H9 (cell line): ENCODE results near the gene MGA. TPM values are rescaled to one million over a fixed set of nuclear protein-coding genes. Genes with fewer than 3 reads are reported as not detected.

Experiments used
- DNase-seq: peaks from one replicate; pipeline ENCODE4 v3.0.0-alpha.2; 2017
- H2AFZ ChIP-seq: one replicate; pipeline ENCODE4 v1.6.1; 2013; ENCODE audit warnings: mild to moderate bottlenecking, low read length, control low read depth, moderate library complexity
- H2AK5ac ChIP-seq: 2 replicates; pipeline ENCODE4 v1.6.1; 2013; ENCODE audit warnings: low read length, control low read depth, mixed read lengths; ENCODE audit not compliant: insufficient read length
- H2BK120ac ChIP-seq: one replicate; pipeline ENCODE4 v1.6.1; 2013; ENCODE audit warnings: low read depth, mild to moderate bottlenecking, low read length, control low read depth, inconsistent platforms; ENCODE audit not compliant: poor library complexity, severe bottlenecking
- H2BK12ac ChIP-seq: 2 replicates; pipeline ENCODE4 v1.6.1; 2013; ENCODE audit warnings: low read length, control low read depth, mixed read lengths, low read depth; ENCODE audit not compliant: insufficient read length
- H2BK15ac ChIP-seq: 2 replicates; pipeline ENCODE4 v1.6.1; 2013; ENCODE audit warnings: low read depth, low read length, control low read depth
- H2BK20ac ChIP-seq: one replicate; pipeline ENCODE4 v1.6.1; 2013; ENCODE audit warnings: low read depth, mild to moderate bottlenecking, low read length, control low read depth, inconsistent platforms; ENCODE audit not compliant: poor library complexity, severe bottlenecking
- H2BK5ac ChIP-seq: 2 replicates; pipeline ENCODE4 v1.6.1; 2013; ENCODE audit warnings: low read length, control low read depth, mixed read lengths; ENCODE audit not compliant: insufficient read length
- H3K14ac ChIP-seq: 2 replicates; pipeline ENCODE4 v1.6.1; 2013; ENCODE audit warnings: low read length, control low read depth; ENCODE audit not compliant: insufficient read depth
- H3K18ac ChIP-seq: 2 replicates; pipeline ENCODE4 v1.6.1; 2013; ENCODE audit warnings: low read depth, mild to moderate bottlenecking, mixed read lengths, low read length, control low read depth; ENCODE audit not compliant: insufficient read length
- H3K23ac ChIP-seq: 2 replicates; pipeline ENCODE4 v1.6.1; 2013; ENCODE audit warnings: low read length, control low read depth, mixed read lengths, low read depth; ENCODE audit not compliant: insufficient read length
- H3K23me2 ChIP-seq: 2 replicates; pipeline ENCODE4 v1.6.1; 2013; ENCODE audit warnings: low read depth, mild to moderate bottlenecking, mixed read lengths, low read length, control low read depth; ENCODE audit not compliant: insufficient read length, poor library complexity, severe bottlenecking
- H3K27ac ChIP-seq: 2 replicates; pipeline ENCODE4 v1.5.1; 2013; ENCODE audit warnings: low read length, control low read depth, mixed read lengths, low read depth; ENCODE audit not compliant: insufficient read length
- H3K27me3 ChIP-seq: 2 replicates; pipeline ENCODE4 v1.6.1; 2013; ENCODE audit warnings: low read length, control low read depth, inconsistent platforms; ENCODE audit not compliant: insufficient read depth
- H3K4ac ChIP-seq: 2 replicates; pipeline ENCODE4 v1.6.1; 2013; ENCODE audit warnings: low read depth, mild to moderate bottlenecking, control low read depth, inconsistent platforms, low read length, moderate library complexity
- H3K4me1 ChIP-seq: 2 replicates; pipeline ENCODE4 v1.6.1; 2013; ENCODE audit warnings: low read length, control low read depth, inconsistent platforms; ENCODE audit not compliant: insufficient read depth
- H3K4me2 ChIP-seq: 2 replicates; pipeline ENCODE4 v1.6.1; 2013; ENCODE audit warnings: low read length, control low read depth, mixed read lengths; ENCODE audit not compliant: insufficient read length, insufficient read depth
- H3K56ac ChIP-seq: 2 replicates; pipeline ENCODE4 v1.6.1; 2013; ENCODE audit warnings: low read depth, mild to moderate bottlenecking, mixed read lengths, low read length, control low read depth; ENCODE audit not compliant: insufficient read length
- H3K79me1 ChIP-seq: 2 replicates; pipeline ENCODE4 v1.6.1; 2013; ENCODE audit warnings: low read depth, mild to moderate bottlenecking, moderate library complexity, low read length, control low read depth, inconsistent platforms; ENCODE audit not compliant: insufficient read depth, poor library complexity, severe bottlenecking
- H3K79me2 ChIP-seq: 2 replicates; pipeline ENCODE4 v1.6.1; 2013; ENCODE audit warnings: low read length, control low read depth, inconsistent platforms; ENCODE audit not compliant: insufficient read depth
- H3K9ac ChIP-seq: 2 replicates; pipeline ENCODE4 v1.6.1; 2013; ENCODE audit warnings: low read length, control low read depth, mixed read lengths; ENCODE audit not compliant: insufficient read length; ENCODE audit errors: extremely low read depth
- H3K9me3 ChIP-seq: one replicate; pipeline ENCODE4 v1.6.1; 2013; ENCODE audit warnings: low read depth, low read length, inconsistent platforms; ENCODE audit not compliant: control insufficient read depth
- H3T11ph ChIP-seq: one replicate; pipeline ENCODE4 v1.6.1; 2013; ENCODE audit warnings: mild to moderate bottlenecking, low read length, control low read depth, inconsistent platforms
- H4K20me1 ChIP-seq: one replicate; pipeline ENCODE4 v1.6.1; 2013; ENCODE audit not compliant: control insufficient read depth, insufficient read length, insufficient read depth
- H4K5ac ChIP-seq: 2 replicates; pipeline ENCODE4 v1.6.1; 2013; ENCODE audit warnings: low read depth, mild to moderate bottlenecking, mixed read lengths, low read length, control low read depth; ENCODE audit not compliant: insufficient read length
- H4K8ac ChIP-seq: replicated peaks from 2 replicates; pipeline ENCODE4 v1.6.1; 2013; ENCODE audit warnings: low read length, control low read depth, mixed read lengths, low read depth; ENCODE audit not compliant: insufficient read length
- H4K91ac ChIP-seq: 2 replicates; pipeline ENCODE4 v1.6.1; 2013; ENCODE audit warnings: low read depth, mild to moderate bottlenecking, moderate library complexity, mixed read lengths, low read length, control low read depth; ENCODE audit not compliant: insufficient read length
- H3K27ac Mint-ChIP-seq, 3 experiments: 2 replicates in 2 of 3; 3 replicates in 1 of 3; pipeline ENCODE4 v1.8.0; 2020 to 2021; ENCODE audit warnings: mixed read lengths in 3 of 3, mild to moderate bottlenecking in 1 of 3, moderate library complexity in 1 of 3
- H3K27me3 Mint-ChIP-seq: 2 replicates; pipeline ENCODE4 v1.8.0; 2021; ENCODE audit warnings: low read depth, mild to moderate bottlenecking, moderate library complexity, mixed read lengths
- H3K36me3 Mint-ChIP-seq, 3 experiments: 2 replicates in 2 of 3; 3 replicates in 1 of 3; pipeline ENCODE4 v1.8.0; 2020 to 2021; ENCODE audit warnings: low read depth in 3 of 3, mixed read lengths in 3 of 3; ENCODE audit not compliant: insufficient read depth in 1 of 3
- H3K4me1 Mint-ChIP-seq, 2 experiments: 2 replicates each; pipeline ENCODE4 v1.8.0; 2020; ENCODE audit warnings: mixed read lengths in 2 of 2
- H3K4me3 Mint-ChIP-seq, 2 experiments: 2 replicates in 1 of 2; 3 replicates in 1 of 2; pipeline ENCODE4 v1.8.0; 2020 to 2021; ENCODE audit warnings: mild to moderate bottlenecking in 2 of 2, mixed read lengths in 2 of 2, moderate library complexity in 1 of 2
- H3K9me3 Mint-ChIP-seq, 2 experiments: 2 replicates in 1 of 2; 3 replicates in 1 of 2; pipeline ENCODE4 v1.8.0; 2020; ENCODE audit warnings: mild to moderate bottlenecking in 2 of 2, mixed read lengths in 2 of 2, moderate library complexity in 1 of 2
- CTCF ChIP-seq: fragments of 200-600 bp; sonication (generic); conservative IDR thresholded peaks from 3 replicates; pipeline ENCODE4 v1.8.0; 2021; ENCODE audit warnings: antibody characterized with exemption, mild to moderate bottlenecking
- WGBS: extraction: QIAGEN DNeasy Blood & Tissue Kit; methylation state at CpG from one replicate; pipeline ENCODE4 v1.1.7; 2013; ENCODE audit warnings: missing lambda C conversion rate, low lambda C conversion rate, mixed read lengths; ENCODE audit not compliant: insufficient read length; ENCODE audit errors: extremely low coverage; 5-methylcytosine and 5-hydroxymethylcytosine counted together
- total RNA-seq: library from RNA; stranded (reverse); gene quantifications from 2 replicates; pipeline ENCODE4 v1.2.1, GENCODE V29; 2021

The MGA gene
- total RNA-seq, 1 experiment from 2014 or later = 62.7 TPM

GRCh38 chr15:41640985-41641384 is 19.2 kb upstream of the MGA start:
- Histone ChIP-seq H3K4ac (no peak overlapping the region), H3K23me2 (no peaks in the 10 kb centered on the region), H3T11ph (no peak overlapping the region), H4K91ac (no peak overlapping the region), H3K14ac (no peak overlapping the region), H3K79me2 (no peaks in the 10 kb centered on the region; the same call in 1 of the 2 replicates), H3K27me3 (no peaks in the 10 kb centered on the region), H3K27ac (no peak overlapping the region), H4K5ac (no peak overlapping the region), H4K8ac (no peak overlapping the region), H2AK5ac (no peak overlapping the region), H2BK120ac (no peak overlapping the region), H3K9ac (no peak overlapping the region), H3K4me1 (no peaks in the 10 kb centered on the region), H3K79me1 (no peaks in the 10 kb centered on the region), H3K4me2 (no peak overlapping the region), H3K23ac (no peak overlapping the region), H2AFZ (no peak overlapping the region), H4K20me1 (no peaks in the 10 kb centered on the region), H3K9me3 (no peaks in the 10 kb centered on the region), H2BK20ac (no peak overlapping the region), H2BK12ac (no peak overlapping the region), H3K56ac (no peak overlapping the region), H3K18ac (no peak overlapping the region), H2BK15ac (no peak overlapping the region), H2BK5ac (no peak overlapping the region)
- Mint-ChIP-seq H3K4me1 (peaks cover 0 to 6% of the 10 kb centered on the region in 2 experiments; a peak in 3 of 4 replicates), H3K36me3 (no peaks in the 10 kb centered on the region), H3K4me3 (no peak overlapping the region), H3K27me3 (no peaks in the 10 kb centered on the region), H3K27ac (no peak overlapping the region), H3K9me3 (no peaks in the 10 kb centered on the region)
- DNase-seq = no peak
- TF ChIP-seq CTCF = no peak
- no CpG with 5 or more reads among the region's 1 CpG for WGBS
